Sigmoid colon (tissue), 4 donors: Measurements from ENCODE around the gene KCNJ15.
"Not testable (repeated sequence)": the region's sequence is repeated elsewhere in the genome, so short reads cannot be mapped to it uniquely, and the experiment has no call there.

ENCODE experiments used
- EP300 ChIP-seq, 4 donors: sonication (generic); formaldehyde crosslinking; IDR thresholded peaks; one replicate each; pipeline ENCODE4 v1.6.1; 2017; ENCODE audit warnings: antibody characterized with exemption in 4 of 4
- TF ChIP-seq, protein P1 (sequence below), 4 experiments: fragments of 450-650 bp in 3 of 4; fragments of 200-600 bp in 1 of 4; IDR thresholded peaks; one replicate each; pipeline ENCODE4 v1.5.1; 2016 to 2019; ENCODE audit warnings: antibody characterized with exemption in 4 of 4, mild to moderate bottlenecking in 3 of 4, moderate library complexity in 2 of 4

DNA sequence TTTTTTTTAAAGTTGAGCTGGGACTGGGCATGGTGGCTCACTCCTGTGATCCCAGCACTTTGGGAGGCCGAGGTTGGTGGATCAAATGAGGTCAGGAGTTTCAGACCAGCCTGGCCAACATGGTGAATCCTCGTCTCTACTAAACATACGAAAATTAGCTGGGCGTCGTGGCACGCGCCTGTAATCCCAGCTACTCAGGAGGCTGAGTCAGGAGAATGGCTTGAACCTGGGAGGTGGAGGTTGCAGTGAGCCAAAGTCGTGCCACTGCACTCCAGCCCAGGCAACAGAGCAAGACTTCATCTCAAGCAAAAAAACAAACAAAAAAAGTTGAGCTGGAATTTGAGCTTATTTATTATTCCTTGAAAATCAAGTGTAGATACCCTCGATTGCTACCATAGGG, 21.5 kb upstream of the KCNJ15 start:
- TF ChIP-seq EP300 (IDR thresholded peaks at IDR 0.05) = not testable (repeated sequence)
- TF ChIP-seq, protein P1, sequence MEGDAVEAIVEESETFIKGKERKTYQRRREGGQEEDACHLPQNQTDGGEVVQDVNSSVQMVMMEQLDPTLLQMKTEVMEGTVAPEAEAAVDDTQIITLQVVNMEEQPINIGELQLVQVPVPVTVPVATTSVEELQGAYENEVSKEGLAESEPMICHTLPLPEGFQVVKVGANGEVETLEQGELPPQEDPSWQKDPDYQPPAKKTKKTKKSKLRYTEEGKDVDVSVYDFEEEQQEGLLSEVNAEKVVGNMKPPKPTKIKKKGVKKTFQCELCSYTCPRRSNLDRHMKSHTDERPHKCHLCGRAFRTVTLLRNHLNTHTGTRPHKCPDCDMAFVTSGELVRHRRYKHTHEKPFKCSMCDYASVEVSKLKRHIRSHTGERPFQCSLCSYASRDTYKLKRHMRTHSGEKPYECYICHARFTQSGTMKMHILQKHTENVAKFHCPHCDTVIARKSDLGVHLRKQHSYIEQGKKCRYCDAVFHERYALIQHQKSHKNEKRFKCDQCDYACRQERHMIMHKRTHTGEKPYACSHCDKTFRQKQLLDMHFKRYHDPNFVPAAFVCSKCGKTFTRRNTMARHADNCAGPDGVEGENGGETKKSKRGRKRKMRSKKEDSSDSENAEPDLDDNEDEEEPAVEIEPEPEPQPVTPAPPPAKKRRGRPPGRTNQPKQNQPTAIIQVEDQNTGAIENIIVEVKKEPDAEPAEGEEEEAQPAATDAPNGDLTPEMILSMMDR (IDR thresholded peaks at IDR 0.05) = not testable (repeated sequence)
